ENCODE results near the gene BTBD3. TPM values are rescaled to one million over a fixed set of nuclear protein-coding genes. Genes with fewer than 3 reads are reported as not detected.

BTBD3 gene
- total RNA-seq, 1 donor from 2014 or later = 7.0 TPM

- DNase-seq (ENCODE audit: low spot score) (no peak), ATAC-seq (no peak)
These were observed 47.9 kb downstream of the BTBD3 start for GRCh38 chr20:11965602-11966001.

GRCh38 chr20:11966186-11966585 is 48.5 kb downstream of the BTBD3 start:
- ATAC-seq (no peak), DNase-seq (ENCODE audit: low spot score) (no peak)

GRCh38 chr20:11970243-11970836 is 52.6 kb downstream of the BTBD3 start:
- DNase-seq (ENCODE audit: low spot score) (no peak), ATAC-seq (no peak)

GRCh38 chr20:11972478-11972877 is 54.8 kb downstream of the BTBD3 start:
- no peak for ATAC-seq
- DNase-seq (ENCODE audit: low spot score) = no peak

Data from left lobe of liver (tissue), 2 donors.